Thoracic aorta (tissue), 2 donors: ENCODE measurements around the gene DFFB. TPM values are rescaled to one million over a fixed set of nuclear protein-coding genes. Genes with fewer than 3 reads are reported as not detected.

ENCODE experiments used
- ATAC-seq: fragments of 150-250 bp; one replicate; pipeline ENCODE4 v1.8.0; 2017; ENCODE audit warnings: low read depth; ENCODE audit not compliant: insufficient number of reproducible peaks, low FRiP score
- DNase-seq: peaks from one replicate; pipeline ENCODE4 v3.0.0-alpha.2; 2020; ENCODE audit warnings: low spot score
- H3K27ac ChIP-seq, 2 donors: fragments of 200-600 bp; sonication (generic); 1 replicate in 1 of 2; 2 replicates in 1 of 2; pipeline ENCODE4 v1.5.1; 2016; ENCODE audit warnings: mild to moderate bottlenecking in 2 of 2, moderate library complexity in 2 of 2
- H3K27me3 ChIP-seq: fragments of 200-600 bp; sonication (generic); replicated peaks from 2 replicates; pipeline ENCODE4 v1.6.0; 2016; ENCODE audit warnings: mild to moderate bottlenecking; ENCODE audit not compliant: insufficient read depth
- H3K36me3 ChIP-seq: fragments of 200-600 bp; sonication (generic); one replicate; pipeline ENCODE4 v1.5.1; 2016
- H3K4me1 ChIP-seq, 2 donors: fragments of 200-600 bp; sonication (generic); 1 replicate in 1 of 2; 2 replicates in 1 of 2; pipeline versions ENCODE4 v1.5.1 to v1.6.0; 2016; ENCODE audit warnings: low read depth in 2 of 2, mild to moderate bottlenecking in 1 of 2; ENCODE audit not compliant: control insufficient read depth in 1 of 2
- H3K4me3 ChIP-seq: fragments of 200-600 bp; sonication (generic); 2 replicates; pipeline ENCODE4 v1.5.1; 2016; ENCODE audit warnings: mild to moderate bottlenecking
- H3K9me3 ChIP-seq: fragments of 200-600 bp; sonication (generic); 2 replicates; pipeline ENCODE4 v1.5.1; 2016
- total RNA-seq, 2 donors: library from RNA; depleted of rRNA; stranded (reverse); fragments of >200 nt; gene quantifications; one replicate each; pipeline versions ENCODE4 v1.1.0 to v1.2.3, GENCODE V29; 2016
- TF ChIP-seq, protein P1 (sequence below): fragments of 200-600 bp; sonication (generic); IDR thresholded peaks from one replicate; pipeline ENCODE4 v1.5.1; 2019; ENCODE audit warnings: antibody characterized with exemption

Gene DFFB
- total RNA-seq, 2 donors from 2014 or later, result 7.8 to 20.2 TPM

DNA sequence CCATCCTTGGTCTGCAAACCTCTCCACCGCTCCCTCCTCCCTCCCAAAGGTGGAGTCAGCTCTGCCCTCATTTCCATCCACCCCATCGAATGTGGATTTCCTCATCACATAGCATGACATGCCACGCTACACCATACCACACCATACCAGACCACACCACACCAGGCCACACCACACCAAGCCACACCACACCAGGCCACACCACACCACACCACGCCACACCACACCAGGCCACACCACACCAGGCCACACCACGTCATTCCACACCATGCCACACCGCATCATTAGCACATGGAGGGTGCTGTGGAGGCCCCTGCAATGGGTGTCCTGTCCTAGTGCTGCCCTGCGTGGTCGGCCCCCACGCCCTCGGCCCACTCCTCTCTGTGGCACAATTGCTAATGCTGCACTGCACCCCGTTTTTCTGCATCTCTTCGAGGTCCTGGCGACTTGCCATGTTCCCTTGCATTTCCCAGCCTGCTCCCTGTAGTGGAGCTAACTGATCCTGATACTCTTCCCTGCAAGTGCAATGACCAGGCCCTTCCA, 11.3 kb downstream of the DFFB start:
- H3K27ac ChIP-seq, result no peak overlapping the region
- no peak for DNase-seq
- H3K9me3 ChIP-seq, result no peaks in the 10 kb centered on the region
- no peak overlapping the region for H3K4me3 ChIP-seq
- ATAC-seq, result peak; percentile 30
- no peaks in the 10 kb centered on the region for H3K4me1 ChIP-seq
- TF ChIP-seq, protein P1, sequence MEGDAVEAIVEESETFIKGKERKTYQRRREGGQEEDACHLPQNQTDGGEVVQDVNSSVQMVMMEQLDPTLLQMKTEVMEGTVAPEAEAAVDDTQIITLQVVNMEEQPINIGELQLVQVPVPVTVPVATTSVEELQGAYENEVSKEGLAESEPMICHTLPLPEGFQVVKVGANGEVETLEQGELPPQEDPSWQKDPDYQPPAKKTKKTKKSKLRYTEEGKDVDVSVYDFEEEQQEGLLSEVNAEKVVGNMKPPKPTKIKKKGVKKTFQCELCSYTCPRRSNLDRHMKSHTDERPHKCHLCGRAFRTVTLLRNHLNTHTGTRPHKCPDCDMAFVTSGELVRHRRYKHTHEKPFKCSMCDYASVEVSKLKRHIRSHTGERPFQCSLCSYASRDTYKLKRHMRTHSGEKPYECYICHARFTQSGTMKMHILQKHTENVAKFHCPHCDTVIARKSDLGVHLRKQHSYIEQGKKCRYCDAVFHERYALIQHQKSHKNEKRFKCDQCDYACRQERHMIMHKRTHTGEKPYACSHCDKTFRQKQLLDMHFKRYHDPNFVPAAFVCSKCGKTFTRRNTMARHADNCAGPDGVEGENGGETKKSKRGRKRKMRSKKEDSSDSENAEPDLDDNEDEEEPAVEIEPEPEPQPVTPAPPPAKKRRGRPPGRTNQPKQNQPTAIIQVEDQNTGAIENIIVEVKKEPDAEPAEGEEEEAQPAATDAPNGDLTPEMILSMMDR, result no peak
- no peaks in the 10 kb centered on the region for H3K27me3 ChIP-seq
- H3K36me3 ChIP-seq, result peaks cover 29% of the 10 kb centered on the region

- Histone ChIP-seq H3K9me3 (no peaks in the 10 kb centered on the region), H3K27ac (no peak overlapping the region), H3K27me3 (no peaks in the 10 kb centered on the region), H3K4me1 (no peaks in the 10 kb centered on the region), H3K36me3 (peaks cover 37% of the 10 kb centered on the region), H3K4me3 (no peak overlapping the region)
- no peak for ATAC-seq
- TF ChIP-seq, protein P1, result no peak
- no peak for DNase-seq
These were observed 12.6 kb downstream of the DFFB start for GRCh38 chr1:3869751-3870301.

- ATAC-seq (no peak), DNase-seq (no peak)
- Histone ChIP-seq H3K4me1 (no peaks in the 10 kb centered on the region), H3K27ac (no peak overlapping the region), H3K36me3 (peaks cover 52% of the 10 kb centered on the region), H3K27me3 (no peaks in the 10 kb centered on the region), H3K9me3 (no peaks in the 10 kb centered on the region), H3K4me3 (no peak overlapping the region)
- TF ChIP-seq, protein P1, result no peak
These were observed 14.2 kb downstream of the DFFB start for GRCh38 chr1:3871451-3871805.

DNA sequence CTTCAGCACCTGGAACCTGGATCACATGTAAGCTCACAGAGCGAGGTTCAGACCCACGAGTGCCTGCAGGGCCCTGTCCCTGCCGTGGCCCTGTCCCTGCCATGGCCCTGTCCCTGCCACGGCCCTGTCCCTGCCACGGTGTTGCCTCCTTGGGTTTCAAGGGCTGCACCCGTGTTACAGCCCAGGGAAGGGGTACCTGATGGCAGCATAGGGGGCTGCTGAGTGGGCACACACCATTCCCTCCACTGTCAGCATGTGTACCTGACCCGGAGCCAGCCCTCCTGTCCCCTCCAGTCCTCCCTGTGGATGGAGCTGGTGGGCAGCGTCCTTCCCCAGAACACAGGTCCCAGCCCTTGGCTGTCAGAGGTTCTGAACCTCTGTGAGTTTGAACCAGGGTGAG, 15.3 kb downstream of the DFFB start:
- H3K27me3 ChIP-seq, result no peaks in the 10 kb centered on the region
- DNase-seq (no peak), ATAC-seq (no peak)
- H3K36me3 ChIP-seq, result peaks cover 52% of the 10 kb centered on the region
- H3K4me1 ChIP-seq, result no peaks in the 10 kb centered on the region
- no peaks in the 10 kb centered on the region for H3K9me3 ChIP-seq
- H3K4me3 ChIP-seq, result no peak overlapping the region
- TF ChIP-seq, protein P1, result no peak
- H3K27ac ChIP-seq, result no peak overlapping the region

DNA sequence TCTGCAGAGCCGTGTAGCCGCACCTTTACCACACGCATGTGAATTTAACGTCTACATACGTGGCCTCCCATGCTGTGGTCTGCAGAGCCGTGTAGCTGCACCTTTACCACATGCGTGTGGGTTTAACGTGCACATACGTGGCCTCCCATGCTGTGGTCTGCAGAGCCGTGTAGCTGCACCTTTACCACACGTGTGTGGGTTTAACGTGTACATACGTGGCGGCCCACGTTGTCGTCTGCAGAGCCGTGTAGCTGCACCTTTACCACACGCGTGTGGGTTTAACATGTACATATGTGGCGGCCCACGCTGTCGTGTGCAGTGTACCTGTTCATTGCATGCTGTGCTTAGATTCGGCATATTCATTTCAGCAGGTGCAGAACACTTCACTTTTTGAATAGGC, 17.5 kb downstream of the DFFB start:
- Histone ChIP-seq H3K36me3 (peaks cover 63% of the 10 kb centered on the region), H3K27ac (no peak overlapping the region), H3K9me3 (peaks cover 6% of the 10 kb centered on the region), H3K27me3 (no peaks in the 10 kb centered on the region), H3K4me3 (no peak overlapping the region), H3K4me1 (no peaks in the 10 kb centered on the region)
- TF ChIP-seq, protein P1, result no peak
- no peak for DNase-seq
- ATAC-seq, result no peak
